GM19035 (cell line): ENCODE results near the gene MKNK1.

Experiments used
- ATAC-seq: cut with Tn5 transposase; IDR thresholded peaks from one replicate; pipeline ENCODE4 v1.9.1; 2021; ENCODE audit not compliant: unreplicated experiment

MKNK1 gene

DNA sequence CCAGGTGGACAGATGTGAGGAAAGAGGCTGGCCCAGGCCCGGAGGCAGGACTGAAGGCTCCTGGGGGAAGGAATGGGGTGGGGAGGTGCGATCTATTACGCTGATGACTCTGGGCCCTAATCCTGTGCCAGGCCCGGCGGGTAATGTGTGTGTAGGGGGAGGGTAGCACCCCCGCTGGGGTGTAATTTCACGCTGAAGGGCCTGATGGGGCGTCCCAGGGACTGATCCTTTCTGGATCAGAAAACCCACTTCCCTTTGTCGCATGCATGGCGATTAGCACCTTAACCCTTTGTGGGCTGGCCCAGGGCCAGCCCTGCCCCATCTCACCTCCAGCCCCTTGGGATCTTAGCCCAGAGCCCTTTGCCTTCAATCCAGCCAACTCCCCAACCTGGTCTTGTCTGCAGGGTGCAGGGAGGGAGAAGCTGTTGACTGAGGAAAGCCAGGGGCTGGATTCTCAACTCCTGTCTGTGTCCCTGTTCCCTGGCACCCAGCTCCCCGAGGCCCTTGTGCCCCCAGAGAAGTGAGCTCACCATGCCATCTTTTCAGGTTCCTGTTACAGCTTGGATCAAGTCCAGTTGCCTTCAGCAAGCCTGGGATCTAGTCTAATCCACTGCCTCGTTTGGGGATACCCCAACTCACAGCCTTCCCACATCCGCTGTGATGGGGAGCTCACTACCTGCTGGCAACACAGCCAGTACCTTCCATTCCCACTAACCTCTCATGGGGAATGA, 78.7 kb downstream of the MKNK1 start:
- ATAC-seq, result no peak

- no peak for ATAC-seq
Measured at GRCh38 chr1:46524843-46525242, 79.2 kb downstream of the MKNK1 start.

DNA sequence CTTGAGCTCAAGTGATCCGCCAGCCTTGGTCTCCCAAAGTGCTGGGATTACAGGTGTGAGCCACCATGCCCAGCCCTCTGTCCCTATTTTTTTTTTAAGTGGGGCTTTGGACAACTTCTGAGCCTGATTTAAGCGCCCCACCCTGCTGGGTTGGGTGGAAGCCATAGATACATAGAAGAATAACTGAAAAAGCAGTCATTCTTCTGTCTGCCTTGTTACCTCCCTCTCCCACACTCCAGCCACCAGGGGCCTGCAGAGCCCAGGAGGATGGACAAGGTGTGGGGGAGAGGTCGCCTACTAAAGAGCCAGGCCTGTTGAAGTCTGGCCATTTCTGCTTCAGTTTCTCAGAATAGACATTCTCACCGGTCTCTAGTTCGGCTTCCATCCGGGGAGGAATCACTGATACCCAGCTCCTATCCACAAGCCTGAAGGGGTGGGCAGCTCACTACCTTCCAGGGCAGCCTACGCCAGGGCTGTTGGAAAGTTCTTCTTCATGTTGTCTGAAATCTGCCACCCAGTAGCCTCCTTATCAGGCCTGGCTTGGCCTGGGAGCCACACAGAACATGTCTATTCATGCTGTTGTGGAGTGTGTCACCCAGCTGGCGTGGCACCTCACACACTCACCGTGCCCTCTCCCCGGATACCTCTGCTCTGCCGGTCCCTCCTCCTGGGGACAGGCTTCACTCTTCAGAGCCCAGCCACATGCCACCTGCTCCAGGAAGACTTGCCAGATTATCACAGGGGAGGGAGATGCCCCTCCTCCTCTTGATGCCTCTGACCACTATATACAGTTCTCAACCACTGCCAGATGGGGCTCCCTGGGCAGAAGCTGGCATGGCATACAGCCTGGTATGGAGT, 80.3 kb downstream of the MKNK1 start:
- no peak for ATAC-seq

- ATAC-seq, result no peak
Measured at GRCh38 chr1:46522969-46523320, 81.1 kb downstream of the MKNK1 start.

DNA sequence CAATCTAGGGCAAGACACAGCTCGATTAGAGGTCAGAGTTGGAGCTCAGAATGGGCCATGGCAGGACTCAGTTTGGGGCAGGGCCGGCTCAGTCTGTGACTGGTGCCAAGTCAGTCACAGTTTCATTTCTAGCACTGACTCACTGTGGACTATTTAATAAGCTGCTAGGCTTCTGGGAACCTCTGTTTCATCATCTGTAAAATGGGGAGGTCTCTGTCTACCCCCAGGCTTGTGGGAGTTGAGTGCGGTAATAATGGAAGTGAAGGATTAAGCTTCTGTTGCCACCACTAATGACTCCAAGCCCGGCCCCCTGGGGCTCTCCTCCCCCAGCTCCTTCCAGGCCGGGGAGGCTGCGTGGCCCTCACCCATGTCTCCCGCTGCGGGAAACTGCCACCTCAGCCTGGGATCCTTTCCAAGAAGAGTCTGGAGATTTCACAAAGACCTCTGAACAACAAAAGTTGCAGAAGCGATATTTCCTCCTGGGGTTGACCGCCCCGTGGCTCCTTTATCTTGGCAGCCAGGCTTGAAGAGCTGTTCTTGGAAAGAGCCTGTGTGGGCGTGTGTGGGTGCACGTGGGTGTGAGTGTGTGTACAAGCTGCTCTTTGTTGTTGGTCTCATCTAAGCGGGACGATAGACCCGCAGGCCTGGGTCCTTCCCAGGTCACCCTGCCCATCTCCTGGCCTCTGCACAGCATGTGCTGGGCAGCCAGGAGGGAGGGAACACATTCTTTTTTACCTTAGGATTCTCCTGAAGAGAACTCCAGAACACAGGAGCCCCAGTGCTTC, 81.7 kb downstream of the MKNK1 start:
- ATAC-seq, result no peak

DNA sequence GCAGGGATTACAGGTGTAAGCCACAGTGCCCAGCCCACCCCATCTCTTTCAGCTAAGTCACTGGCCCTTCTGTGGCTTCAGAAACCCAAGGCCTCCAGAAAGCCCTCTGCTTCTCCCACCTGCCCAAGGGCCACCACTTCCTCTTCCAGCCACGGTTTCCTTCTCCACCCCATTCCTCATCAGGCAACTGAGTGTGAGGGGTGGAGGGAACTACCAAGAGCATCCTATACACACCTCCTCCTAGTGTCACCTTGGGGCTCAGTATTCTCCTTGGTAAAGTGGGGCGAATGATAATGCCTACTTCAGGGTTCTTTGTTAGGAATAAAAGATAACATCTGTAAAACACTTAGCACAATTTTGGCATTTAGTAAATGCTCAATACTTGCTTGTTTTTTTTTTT, 82.7 kb downstream of the MKNK1 start:
- ATAC-seq, result no peak

GRCh38 chr1:46520063-46520911, 83.8 kb downstream of the MKNK1 start:
- ATAC-seq, result no peak

DNA sequence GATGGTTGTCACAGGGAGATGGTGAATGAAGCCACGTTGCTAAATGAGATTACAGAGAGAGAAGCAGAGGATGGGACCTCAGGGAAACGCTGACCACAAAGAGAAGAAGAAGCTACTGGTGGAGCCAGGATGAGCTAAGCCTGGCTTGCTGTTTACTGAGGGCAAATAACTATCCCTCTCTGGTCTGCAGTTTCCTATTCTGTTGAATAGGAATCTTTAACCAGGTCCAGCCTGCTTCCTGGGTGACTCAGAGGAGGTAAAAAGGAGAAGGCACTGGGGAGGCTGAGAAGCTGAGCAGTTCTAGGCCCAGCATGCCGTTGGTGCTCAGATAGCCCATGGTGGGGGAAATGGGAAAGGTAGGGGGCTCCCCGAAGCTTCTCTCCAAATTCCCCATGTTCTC, 84.9 kb downstream of the MKNK1 start:
- no peak for ATAC-seq

DNA sequence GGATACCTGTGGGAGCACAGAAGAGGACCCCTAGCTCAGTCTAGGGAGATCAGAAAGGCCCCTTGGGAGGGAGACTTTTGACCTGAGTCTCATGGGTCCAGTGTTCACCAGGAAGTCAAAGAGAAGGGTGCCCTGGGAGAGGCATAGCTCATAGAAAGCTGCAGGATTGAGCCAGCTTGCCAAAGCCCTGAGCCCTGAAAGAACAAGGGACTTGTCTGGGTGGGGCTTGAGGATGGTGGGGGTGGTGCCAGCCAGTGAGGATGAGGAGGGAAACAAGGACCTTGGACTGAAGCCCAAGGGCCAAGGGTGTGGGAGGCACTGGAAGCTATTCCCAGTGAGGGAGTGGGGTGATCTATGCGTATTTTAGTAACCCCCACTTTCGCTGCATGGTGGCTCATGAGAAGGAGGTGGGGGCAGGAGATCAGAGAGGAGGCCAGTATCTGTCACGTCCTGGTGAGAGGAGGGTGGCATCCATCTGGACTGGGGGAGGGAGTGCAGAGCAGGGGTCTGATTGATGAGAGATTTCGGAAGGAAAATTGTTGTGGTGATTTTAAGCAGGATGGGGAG, 86.1 kb downstream of the MKNK1 start:
- ATAC-seq, result no peak

GRCh38 chr1:46517010-46517600, 87.0 kb downstream of the MKNK1 start:
- no peak for ATAC-seq

- ATAC-seq, result no peak
Measured at GRCh38 chr1:46516200-46516950, 87.7 kb downstream of the MKNK1 start.

- ATAC-seq, result no peak
Measured at GRCh38 chr1:46515576-46515975, 88.5 kb downstream of the MKNK1 start.

DNA sequence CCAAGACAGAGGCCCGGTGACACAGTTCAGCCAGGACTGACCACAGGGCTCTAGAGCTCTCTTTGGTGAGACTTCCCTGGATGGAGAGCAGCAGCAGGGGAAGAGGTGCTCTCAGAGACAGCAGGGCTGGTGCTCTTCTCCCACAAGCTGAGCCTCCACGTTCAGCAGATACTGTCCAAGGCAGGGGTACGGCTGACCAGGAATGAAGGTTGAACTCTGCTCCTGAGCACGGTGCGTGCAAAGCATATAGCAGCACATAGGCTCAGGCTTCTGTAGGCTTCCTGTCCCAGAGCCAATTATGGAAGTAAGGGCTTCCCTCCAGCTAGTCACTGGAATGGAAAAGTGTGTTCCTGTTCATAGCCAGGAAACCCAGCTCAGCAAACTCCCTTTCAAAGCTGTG, 90.5 kb downstream of the MKNK1 start:
- ATAC-seq, result no peak

DNA sequence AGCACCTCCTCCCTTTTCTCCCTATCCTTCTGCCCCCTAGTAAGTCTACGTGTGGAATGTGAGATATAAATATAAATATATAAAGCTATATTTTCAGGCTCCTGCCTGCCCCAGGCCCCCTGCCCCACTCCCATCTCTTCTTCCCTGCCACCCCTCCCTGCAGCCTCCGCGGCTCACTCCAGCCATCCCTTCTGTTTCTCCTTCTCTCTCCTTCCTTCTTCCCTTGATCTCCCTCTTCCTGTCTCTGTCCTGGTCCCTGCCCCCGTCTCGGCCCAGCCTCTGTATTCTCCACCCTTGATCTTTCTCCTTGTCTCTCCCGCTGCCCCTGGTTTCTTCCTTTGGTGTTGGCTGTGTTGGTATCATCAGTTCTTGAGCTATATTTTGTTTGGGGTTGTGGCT, 91.3 kb downstream of the MKNK1 start:
- ATAC-seq, result no peak

GRCh38 chr1:46512135-46512791, 91.8 kb downstream of the MKNK1 start:
- ATAC-seq, result no peak

DNA sequence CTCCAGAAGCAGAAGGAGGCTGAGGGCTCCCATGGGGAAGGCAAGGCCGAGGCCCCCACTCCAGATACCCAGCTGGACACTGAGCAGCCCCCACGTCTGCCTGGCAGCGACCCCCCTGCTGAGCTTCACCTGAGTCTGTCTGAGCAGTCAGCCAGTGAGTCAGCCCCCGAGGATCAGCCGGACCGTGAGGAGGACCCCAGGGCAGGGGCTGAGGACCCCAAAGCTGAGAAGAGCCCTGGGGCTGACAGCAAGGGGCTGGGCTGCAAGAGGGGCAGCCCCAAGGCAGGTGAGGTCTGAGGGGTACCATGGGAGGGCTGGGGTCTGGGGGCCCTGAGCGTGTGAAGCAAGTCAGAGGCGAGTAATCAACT, 93.1 kb downstream of the MKNK1 start:
- ATAC-seq, result no peak

GRCh38 chr1:46510341-46510997, 93.6 kb downstream of the MKNK1 start:
- no peak for ATAC-seq

DNA sequence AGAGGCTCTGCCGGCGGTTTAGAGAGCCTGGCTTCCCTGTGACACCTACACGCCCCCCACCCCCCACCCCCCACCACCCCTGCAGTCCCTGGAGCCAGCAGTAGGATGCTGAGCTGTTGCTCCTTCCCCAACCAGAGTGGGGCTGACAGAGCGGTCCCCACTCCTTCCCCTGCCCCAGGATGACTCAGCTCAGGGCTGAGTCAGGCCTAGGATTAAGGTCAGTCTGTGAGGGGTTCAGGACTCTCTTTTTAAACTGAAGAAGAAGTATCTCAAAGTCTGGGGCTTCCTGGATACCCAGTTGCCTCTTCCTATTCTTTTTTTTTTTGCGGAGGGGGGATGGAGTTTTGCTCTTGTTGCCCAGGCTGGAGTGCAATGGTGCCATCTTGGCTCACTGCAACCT, 95.3 kb downstream of the MKNK1 start:
- no peak for ATAC-seq
